Stimulated activated CD8-positive, alpha-beta memory T cell treated with anti-CD3 and anti-CD28 coated beads, Interleukin-4, amount 100 ng/mL, for 24 hours (primary cell): Measurements from ENCODE around the gene WDR86.

ENCODE experiments used
- DNase-seq: peaks from one replicate; pipeline ENCODE4 v3.0.0-alpha.2; 2020; ENCODE audit warnings: low read depth

The WDR86 gene

DNA sequence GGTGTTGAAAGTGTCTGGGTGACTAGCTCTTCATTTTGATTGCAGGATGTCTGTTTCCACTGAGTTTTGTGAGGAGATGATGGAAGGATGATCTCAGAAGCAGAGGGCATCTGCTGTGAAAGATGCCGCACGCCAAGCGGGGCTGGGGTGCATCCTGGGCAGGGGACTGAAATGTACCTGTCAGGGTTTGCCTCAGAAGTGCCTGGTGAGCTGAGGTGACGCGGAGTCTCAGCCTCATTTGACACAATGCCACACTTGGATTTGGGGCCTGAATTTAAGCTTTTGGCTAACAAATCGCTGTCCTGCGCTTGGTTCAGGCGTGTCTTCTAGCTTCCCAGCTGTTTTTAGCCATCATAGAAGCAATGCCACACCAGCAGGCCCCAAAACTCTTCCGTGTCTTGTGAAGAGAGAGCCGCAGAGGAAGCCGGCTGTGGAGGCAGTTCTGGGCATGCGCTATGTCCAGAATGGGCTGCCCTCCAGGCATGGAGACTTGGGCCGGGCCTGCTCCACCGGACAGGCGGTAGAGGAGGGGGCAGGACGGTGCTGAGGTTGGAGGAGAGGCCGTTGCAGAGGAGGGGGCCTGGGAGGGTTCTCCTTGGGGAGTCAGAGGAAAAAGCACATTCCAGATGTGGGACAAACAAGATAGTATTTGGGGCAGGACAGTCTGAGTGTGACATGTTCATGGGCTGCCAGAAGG, 31.2 kb downstream of the WDR86 start:
- no peak for DNase-seq

DNA sequence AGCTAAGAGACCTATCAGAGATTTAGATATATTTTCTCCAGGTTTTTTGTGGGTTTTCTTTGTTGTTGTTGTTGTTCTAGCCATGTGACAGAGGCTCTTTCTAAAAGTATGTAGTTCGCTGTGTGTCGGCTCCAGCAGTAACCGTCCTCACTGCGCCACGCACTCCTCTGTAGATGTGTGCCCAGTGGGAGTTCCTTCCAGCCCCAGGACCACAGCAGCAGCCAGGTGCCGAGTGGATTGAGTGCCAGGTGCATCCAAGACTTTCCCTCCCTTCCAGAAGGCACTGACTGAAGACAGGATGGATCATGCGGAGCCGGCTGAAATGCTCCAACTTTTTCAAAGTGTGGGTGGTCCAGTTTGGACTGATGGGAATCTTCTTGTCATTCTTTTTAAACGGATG, 31.8 kb downstream of the WDR86 start:
- DNase-seq: no peak

DNA sequence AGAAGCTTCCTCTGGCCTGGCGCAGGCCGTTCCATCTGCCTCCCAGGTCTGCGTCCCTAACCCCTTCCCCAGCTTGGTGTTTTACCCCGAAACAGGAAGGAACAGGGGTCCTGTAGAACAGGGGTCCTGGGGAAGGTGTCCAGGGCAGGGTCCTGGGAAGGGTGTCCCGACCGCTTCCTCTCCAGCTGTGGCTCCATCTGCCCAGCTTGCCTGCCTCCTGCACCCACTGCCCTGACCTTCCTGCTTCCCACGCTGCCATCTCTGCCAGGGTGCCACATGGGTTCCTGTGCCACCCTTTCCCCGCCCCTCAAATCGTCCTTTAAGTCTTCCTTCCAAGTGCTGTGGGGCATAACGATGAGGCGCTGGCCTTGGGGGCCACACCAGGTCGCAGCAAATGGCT, 32.4 kb downstream of the WDR86 start:
- no peak for DNase-seq

DNA sequence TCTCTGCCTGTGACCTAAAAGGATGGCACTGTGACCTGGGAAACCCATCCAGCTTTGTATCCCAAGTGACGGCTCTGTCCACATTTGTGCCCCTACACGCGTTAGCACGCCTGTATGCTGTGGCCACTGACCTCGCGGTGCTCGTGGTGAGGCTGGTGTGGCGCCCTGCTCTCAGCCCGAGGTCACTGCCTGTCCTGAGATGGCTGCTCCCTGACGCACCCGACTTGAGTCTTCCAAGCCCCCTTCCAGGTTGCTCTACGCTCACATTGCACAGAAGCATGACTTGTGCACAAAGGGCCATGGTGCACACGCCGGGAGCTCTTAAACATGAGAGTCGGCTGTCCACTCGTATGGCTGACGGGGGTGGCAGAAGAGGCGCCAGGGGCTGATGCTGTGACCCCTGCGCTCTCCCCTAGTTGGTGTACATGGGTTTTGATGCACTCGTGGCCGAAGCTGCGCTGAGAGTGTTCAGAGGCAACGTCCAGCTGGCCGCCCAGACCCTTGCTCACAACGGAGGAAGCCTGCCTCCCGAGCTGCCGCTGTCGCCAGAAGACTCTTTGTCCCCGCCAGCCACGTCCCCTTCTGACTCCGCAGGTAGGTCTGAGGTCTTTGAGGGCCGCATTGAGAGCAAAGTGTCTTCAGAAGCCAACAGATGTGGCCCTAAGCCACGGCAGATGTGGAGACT, 33.5 kb downstream of the WDR86 start:
- DNase-seq: no peak

DNA sequence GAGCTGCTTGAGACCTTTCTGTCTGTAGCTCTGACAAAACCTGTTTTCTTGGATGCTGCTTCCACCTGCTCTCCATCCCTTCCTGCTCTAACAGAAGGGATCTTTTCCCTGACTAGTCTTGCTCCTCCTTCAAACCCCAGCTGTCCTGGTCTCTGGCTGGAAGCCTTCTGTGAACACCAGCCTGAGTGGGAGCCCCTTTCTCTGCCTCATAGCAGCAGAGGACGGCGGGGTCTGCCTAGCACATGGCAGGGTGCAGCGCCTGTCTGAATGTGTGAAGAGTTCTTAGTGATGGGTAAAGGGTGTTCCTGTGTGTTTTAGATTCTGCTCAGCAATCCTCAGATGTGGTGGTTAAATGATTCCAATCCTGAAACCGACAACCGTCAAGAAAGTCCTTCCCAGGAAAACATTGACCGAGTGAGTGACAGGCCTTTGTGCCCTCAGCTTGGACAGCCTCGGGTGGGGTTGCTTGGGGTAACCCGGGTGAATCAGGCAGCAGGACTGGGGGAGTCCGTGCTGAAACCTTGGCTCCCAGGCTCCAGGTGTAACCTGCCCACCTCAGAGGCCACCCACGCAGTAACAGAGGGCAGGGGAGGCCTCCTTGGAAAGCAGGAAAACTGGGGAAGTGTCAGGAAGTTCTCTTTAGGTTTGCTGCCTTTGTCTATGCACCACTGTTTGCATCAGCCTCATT, 34.2 kb downstream of the WDR86 start:
- DNase-seq: no peak

DNA sequence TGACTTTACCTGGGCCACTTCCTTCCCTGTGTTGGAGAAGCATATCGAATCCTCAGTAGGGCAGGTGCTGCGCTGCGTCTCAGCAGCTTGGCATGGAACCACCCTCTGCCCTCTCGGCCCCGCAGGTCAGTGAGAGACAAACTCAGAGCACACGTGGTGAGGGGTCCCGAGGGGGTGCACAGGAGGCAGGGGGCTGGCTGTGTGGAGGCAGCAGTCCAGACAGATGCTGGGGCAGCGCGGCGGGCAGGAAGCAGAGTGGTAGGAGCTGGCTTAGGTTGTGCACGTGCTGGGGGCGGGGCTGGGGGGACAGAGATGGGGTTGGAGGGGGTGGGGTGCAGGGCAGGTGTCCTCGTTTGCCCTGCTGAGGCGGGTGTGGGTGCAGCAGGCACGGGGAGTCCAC, 35.1 kb downstream of the WDR86 start:
- DNase-seq: no peak

DNA sequence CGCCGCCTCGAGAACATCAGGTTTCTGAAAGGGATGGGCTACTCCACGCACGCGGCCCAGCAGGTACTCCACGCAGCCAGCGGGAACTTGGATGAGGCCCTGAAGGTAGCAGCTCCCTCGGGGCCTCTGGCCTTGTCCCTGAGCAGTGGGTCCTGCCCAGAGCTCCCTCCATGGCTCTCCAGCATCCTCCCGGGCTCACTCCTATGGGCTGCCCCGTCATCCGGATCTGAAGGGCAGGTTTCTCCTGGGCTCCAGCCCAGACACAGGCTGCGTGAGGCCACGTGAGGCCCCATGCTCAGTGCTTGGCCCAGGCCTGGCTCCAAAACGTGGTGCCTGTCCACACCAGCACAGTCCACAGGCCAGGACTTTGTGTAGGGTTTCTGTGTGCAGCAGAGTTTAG, 35.7 kb downstream of the WDR86 start:
- DNase-seq: no peak

DNA sequence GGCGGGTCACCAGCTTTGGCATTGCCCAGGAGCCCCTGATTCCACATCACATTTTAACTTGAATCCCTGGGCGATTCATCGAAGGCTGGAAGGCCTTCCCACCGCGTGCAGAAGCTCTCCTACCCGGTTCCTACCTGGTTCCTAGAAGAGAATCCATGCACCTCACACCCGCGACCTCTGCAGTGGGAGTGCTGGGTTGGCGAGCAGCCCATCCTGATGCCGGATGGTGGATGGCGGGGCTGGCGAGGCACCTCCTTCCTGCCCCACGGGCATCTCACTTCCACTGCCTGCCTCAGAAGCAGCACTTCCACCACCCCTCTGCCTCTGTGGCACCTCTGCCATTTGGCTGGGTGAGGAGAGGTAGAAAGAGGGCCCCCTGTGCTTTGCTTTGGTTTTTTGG, 36.2 kb downstream of the WDR86 start:
- no peak for DNase-seq

DNA sequence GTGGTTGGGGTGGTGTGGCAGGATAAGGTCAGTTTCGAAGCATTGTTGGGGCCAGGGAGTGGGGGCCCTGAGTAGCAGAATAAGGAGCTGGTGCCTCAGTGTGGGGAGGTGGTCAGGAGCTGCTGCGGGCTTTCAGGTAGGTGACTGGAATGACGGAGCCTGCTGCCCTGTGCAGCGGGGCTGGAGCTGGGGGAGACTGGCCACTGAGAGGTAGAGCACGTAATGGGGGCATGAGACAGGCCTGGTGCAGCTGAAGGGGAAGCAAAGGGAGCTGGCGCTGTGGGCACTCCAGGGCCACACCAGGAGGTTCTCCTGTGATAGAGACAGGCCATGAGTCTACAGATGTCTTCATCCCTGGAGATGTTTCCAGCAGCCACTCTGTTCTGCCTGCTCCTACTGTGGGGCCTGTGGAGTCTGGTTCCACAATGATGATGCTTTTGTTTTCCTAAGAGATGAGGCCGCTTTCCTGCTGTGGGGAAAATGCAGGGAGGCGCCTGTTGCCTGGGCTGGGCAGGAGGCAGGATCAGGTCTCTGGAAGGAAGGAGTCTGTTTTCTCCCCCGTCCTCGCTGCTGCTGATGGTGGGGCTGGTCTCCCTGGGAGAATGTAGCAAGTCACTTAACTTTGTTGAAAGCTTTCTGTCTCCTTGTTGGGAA, 37.1 kb downstream of the WDR86 start:
- no peak for DNase-seq

DNA sequence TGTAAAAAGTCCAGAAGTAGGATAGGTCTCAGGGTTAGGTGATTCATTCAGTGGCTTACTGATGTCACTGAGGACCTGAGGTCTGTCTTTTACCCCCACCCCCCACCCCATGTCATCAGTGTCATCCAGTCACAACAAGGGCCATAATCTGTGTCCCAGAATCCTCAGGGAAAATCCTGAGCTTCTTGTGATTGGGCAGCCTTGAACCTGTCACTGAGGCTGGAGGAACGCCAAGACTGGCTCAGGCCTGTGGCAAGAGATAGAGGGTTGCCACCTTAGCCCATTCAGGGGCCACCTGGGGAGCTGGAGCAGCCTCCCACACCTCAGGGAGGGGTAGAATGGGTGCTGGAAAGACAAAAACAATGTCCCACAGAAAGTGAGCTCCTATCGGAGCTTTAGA, 38.6 kb downstream of the WDR86 start:
- no peak for DNase-seq

DNA sequence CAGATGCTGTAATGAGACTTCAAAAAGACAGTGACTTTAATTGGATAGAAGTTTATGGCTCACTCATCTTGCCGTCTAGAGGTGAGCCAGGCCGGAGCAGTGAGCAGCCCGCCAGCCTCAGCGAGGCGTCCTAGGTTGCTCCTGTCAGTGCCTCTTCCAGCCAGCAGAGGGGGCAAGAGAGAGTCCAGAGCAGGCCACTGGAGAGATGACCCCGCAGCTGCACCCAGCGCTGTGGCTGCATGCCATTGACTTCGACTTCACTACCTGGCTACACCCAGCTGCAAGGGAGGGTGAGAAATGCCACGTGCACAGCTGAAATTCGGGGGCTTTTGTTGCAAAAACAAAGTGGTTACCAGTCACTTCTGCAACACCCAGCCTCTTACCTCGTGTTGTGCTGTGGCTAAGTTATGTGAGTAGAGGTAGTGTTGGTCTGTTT, 41.7 kb downstream of the WDR86 start:
- DNase-seq: peak; percentile 66

DNA sequence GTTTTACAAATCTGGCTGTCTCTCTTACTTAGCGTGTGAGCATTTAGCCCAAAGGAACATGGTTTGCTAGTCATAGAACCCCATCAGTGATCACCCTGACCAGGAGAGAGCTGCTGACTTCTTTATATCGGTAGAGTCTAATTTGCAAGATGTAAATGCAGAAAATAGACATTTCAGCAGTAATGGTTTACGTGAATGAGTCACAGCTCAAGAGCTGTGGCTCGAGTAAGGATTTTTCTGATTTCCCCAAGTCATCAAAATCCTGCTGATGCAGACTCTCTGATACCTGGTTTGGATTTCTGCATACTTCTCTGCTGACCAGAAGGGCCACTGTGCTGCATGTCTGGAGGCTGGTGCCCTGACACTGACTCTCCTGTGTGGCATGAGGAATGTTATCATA, 42.6 kb downstream of the WDR86 start:
- DNase-seq: no peak

DNA sequence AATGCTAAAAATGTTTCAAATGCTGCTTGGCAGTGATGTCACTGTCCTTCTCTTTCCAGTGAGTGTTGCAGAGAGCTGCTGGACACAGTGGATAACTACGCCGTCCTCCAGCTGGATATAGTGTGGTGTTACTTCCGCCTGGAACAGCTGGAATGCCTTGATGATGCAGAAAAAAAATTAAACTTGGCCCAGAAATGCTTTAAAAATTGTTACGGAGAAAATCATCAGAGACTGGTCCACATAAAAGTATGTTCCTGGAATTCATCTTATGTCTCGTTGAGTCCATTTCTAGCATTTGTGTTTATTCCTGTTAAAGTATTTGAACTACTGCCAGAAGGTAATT, 43.0 kb downstream of the WDR86 start:
- no peak for DNase-seq

DNA sequence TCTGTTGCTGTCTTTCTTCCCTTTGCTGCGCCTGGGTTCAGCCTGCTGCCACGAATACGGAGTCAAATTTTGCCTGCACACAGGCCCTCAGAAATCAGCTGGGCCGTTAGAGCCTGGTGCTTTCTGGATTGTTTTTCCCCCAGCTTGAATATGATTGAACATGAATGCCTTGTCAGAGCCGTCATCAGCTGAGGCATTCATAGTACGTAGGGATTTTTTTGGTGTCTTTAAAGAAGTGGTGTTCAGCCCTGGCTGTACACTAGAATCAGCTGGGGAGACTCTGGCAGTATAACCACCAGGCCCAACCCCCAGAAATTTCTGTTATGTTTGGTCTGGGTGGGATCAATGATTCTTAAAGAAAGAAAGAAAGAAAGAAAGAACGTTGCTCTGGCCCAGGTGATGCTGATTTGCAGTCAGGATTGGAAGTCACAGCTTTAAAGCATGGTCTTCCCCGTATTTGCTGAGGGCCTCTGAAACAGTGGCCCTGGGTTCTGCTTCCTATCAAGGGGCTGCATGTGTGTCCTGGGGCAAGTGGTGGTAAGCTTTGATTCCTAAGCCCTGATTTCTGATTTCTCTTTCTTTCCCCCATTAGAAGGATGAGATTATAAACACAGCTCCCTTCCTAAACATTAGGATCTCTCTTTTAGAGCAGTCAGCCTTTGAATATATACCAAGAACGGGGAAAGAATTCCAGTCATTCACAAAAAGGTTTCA, 43.5 kb downstream of the WDR86 start:
- DNase-seq: no peak

DNA sequence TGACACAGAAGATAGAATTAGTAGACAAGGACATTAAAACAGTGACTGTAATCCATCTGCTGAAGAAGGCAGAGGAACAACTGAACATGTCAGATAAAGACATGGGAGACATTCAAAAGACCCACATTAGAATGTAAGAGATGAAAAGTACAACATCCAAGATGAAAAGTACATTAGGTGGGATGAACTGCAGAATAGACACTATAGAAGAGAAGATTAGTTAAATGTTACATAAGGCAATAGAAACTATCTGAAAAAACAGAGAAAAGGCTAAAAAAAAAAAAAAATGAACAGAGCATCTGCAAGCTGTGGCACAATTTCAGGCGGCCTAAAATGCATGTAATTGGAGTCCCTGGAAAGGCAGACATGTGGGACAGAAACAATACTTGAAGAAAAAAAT, 46.7 kb downstream of the WDR86 start:
- no peak for DNase-seq

DNA sequence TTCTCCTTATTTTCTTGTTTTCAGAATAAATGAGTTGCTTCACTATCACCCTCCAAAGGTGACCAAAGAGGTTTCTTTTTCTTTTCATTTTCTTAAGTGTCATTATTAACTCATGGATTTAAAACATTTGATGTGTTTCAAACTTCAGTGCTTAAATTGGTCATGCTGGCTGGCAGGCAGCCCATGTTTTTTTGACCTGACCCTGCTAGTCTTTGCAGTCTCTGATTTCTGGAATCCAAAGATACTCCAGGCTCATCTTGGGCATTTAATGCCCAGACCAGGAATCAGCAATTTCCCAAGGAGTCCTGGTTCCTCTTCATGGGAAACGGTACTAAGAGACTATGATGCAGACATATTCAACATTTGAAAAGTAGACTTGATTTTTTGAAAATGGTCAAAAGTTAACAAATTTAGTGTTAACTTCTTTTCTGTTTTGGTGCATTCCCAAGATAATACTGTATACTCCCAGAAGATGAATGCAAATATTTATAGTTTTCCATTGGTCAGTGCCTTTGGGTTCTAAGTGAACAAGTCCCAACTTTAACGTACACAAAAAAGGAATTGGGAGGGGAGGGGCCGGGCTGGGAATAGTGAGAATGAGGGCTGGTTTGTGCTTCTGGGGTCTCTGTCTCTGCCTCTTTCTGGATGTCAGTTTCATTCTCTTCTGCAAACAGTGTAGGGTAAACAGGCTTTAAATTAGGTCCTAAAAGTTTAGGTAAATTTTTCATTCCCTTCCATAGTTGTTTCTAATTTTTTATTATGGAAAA, 48.5 kb downstream of the WDR86 start:
- no peak for DNase-seq

DNA sequence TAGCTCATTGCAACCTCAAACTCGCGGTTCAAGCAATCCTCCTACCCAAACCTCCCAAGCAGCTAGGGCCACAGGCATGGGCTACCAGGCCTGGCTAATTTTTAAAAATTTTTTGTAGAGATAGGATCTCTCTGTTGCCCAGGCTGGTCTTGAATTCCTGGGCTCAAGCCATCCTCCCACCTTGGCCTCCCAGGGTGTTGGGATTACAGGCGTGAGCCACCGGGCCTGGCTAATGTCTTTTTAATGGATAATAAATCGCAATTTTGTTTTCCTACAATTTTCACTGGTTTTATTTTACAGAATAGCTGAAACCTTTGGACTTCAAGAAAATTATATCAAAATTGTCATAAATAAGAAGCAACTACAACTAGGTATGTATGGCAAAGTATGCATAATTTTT, 57.3 kb downstream of the WDR86 start:
- no peak for DNase-seq

DNA sequence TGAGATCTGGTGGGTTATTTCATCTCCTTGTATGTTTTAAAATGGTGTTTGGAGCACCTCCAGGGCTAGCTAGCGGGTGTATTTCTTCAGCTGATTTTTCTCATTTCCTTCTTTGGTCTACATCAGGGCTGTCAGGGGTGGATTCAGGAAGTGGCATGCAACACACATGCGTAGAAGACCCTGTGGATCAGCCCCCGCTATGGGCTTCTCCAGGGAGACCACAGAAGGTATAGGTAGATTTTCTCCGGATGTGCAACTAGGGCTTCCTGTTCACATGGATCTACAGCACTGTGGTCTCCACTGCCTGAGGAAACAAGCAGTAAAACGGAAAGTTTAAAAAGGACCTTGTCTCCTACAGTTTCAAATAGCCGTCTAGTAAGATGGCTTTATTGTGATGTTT, 57.9 kb downstream of the WDR86 start:
- DNase-seq: no peak

DNA sequence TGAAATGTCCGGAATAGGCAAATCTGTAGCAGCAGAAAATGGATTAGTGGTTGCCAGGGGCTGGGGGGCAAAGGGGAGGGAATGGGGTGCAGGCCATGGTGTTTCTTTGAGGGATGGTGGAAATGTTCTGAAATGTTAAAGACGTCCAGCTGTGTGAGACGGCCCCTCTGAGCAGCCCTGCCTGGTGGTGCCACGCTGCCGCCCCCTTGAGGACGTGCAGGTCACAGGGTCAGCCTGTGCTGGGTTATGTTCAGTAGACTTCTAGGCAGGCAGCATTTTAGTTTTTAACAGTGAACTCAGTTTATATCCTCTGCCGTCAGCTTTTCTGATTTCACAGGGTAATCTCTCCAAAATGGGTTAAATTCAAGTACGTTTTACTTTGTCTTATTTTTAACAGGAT, 58.8 kb downstream of the WDR86 start:
- DNase-seq: peak; percentile 40

DNA sequence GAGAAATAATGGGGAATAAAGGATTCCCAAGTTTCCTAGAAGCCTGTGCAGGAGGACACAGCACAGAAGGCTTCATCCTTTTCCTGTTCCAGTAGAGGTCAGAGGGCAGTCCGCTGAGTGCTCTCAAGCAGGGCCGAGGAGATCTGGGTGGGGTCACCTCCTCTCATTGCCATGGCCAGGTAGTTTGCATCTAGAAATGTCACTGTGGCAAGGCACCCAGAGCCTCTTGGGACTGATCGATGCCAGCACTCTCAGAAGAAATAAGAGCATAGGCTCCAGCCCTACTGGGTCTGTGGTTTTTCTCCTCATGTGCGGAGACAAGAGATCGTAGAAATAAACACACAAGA, 60.4 kb downstream of the WDR86 start:
- DNase-seq: no peak

DNA sequence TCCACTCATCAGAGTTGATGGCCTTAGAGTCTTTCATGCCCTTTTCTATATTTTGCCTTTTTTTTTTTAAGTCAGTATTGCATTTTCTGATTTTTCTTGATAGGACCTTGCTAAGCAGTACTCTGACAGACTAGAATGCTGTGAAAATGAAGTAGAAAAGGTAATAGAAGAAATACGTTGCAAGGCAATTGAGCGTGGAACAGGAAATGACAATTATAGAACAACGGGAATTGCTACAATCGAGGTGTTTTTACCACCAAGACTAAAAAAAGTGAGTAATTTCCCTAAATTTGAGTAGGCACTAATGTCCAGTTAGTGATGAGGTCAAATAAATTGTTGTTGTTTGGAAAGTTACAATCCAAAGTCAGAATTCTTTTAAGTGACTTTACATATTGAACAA, 60.9 kb downstream of the WDR86 start:
- no peak for DNase-seq

DNA sequence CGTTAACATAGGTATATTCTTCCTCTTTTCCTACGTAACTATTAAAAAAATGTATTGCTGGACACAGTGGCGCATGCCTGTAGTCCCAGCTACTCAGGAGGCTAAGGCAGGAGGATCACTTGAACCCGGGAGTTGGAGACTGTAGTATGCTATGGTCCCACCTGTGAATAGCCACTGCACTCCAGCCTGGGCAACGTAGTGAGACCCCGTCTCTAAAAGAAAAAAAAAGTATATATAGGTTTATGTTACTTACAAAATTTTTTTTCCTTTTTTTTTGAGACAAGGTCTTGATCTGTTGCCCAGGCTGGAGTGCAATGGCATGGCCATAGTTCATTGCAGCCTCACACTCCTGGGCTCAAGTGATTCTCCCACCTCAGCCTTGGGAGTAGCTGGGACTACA, 62.6 kb downstream of the WDR86 start:
- DNase-seq: no peak
